BJ (cell line): ENCODE results near the gene MARK1. TPM values are rescaled to one million over a fixed set of nuclear protein-coding genes. Genes with fewer than 3 reads are reported as not detected.

ENCODE experiments used
- CTCF ChIA-PET: fragments of 350-600 bp; formaldehyde crosslinking; extraction: SDS; loops from one replicate; lab custom pipeline; 2021; ENCODE audit warnings: antibody characterized with exemption, inconsistent platforms; lab: Yijun Ruan, JAX
- POLR2A ChIA-PET: fragments of 300-600 bp; sonication (Branson Sonifier 250); formaldehyde crosslinking; extraction: SDS; loops from one replicate; lab custom pipeline; 2021; ENCODE audit warnings: antibody characterized with exemption; lab: Charles Lee
- DNase-seq: peaks from one replicate; pipeline ENCODE4 v3.0.0-alpha.2; 2011; ENCODE audit warnings: low read depth
- H3K27me3 ChIP-seq: 2 replicates; pipeline ENCODE4 v1.6.0; 2011; ENCODE audit warnings: low read length; ENCODE audit not compliant: control insufficient read depth, insufficient read depth
- H3K36me3 ChIP-seq: 2 replicates; pipeline ENCODE4 v1.5.1; 2011; ENCODE audit warnings: low read length; ENCODE audit not compliant: control insufficient read depth, insufficient read depth
- H3K4me3 ChIP-seq: 2 replicates; pipeline ENCODE4 v1.5.1; 2011; ENCODE audit warnings: low read depth, mild to moderate bottlenecking, control low read depth, low read length
- polyA plus RNA-seq: library from polyadenylated mRNA; depleted of rRNA; stranded (reverse); fragments of >200 nt; gene quantifications from 2 replicates; pipeline ENCODE4 v1.2.3, GENCODE V29; 2011
- TF ChIP-seq, protein P1 (sequence below): IDR thresholded peaks from 2 replicates; pipeline ENCODE4 v1.5.1; 2011; ENCODE audit warnings: low read depth, mild to moderate bottlenecking, control low read depth, inconsistent platforms, low read length, moderate library complexity; ENCODE audit not compliant: insufficient read depth

Gene MARK1
- polyA plus RNA-seq, 1 experiment = 0.97 TPM

GRCh38 chr1:220514256-220514655 is 13.7 kb upstream of the MARK1 start:
- ChIA-PET CTCF (interaction anchor here (1.5 kb wide), 1 partner anchor 13 kb away, joined by 3 read pairs; no protein-coding TSS in a partner anchor), POLR2A (no interaction called here)
- H3K27me3 ChIP-seq = no peaks in the 10 kb centered on the region
- TF ChIP-seq, protein P1, sequence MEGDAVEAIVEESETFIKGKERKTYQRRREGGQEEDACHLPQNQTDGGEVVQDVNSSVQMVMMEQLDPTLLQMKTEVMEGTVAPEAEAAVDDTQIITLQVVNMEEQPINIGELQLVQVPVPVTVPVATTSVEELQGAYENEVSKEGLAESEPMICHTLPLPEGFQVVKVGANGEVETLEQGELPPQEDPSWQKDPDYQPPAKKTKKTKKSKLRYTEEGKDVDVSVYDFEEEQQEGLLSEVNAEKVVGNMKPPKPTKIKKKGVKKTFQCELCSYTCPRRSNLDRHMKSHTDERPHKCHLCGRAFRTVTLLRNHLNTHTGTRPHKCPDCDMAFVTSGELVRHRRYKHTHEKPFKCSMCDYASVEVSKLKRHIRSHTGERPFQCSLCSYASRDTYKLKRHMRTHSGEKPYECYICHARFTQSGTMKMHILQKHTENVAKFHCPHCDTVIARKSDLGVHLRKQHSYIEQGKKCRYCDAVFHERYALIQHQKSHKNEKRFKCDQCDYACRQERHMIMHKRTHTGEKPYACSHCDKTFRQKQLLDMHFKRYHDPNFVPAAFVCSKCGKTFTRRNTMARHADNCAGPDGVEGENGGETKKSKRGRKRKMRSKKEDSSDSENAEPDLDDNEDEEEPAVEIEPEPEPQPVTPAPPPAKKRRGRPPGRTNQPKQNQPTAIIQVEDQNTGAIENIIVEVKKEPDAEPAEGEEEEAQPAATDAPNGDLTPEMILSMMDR = no peak
- no peak overlapping the region for H3K4me3 ChIP-seq
- H3K36me3 ChIP-seq = no peaks in the 10 kb centered on the region
- no peak for DNase-seq

- ChIA-PET CTCF (interaction anchor here (1.0 to 1.5 kb wide), 2 partner anchors 9 to 15 kb away, joined by 3 read pairs; no protein-coding TSS in a partner anchor), POLR2A (no interaction called here)
- no peaks in the 10 kb centered on the region for H3K36me3 ChIP-seq
- TF ChIP-seq, protein P1 = no peak
- no peak for DNase-seq
- H3K4me3 ChIP-seq = no peak overlapping the region
- H3K27me3 ChIP-seq = 0 out of 2 replicates have a peak, but pooled peaks cover 1% of the 10 kb centered on the region
Observed at GRCh38 chr1:220516014-220516721, 11.8 kb upstream of the MARK1 start.

DNA sequence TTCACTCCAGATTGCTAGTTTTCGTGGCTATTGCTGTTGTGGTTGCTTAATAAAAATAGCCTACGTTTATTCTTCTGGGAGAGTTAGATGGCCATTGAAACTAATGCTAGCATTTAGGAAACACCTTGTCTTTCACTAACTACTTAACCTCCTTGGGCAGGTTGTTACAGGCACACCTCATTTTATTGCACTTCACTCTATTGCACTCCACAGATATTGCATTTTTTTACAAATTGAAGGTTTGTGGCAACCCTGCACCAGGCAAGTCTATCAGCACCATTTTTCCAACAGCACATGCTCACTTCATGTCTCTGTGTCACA is 11.3 kb upstream of the MARK1 start:
- H3K27me3 ChIP-seq = 0 out of 2 replicates have a peak, but pooled peaks cover 1% of the 10 kb centered on the region
- TF ChIP-seq, protein P1 = no peak
- no peak overlapping the region for H3K4me3 ChIP-seq
- DNase-seq = no peak
- POLR2A ChIA-PET = no interaction called here
- CTCF ChIA-PET = no interaction called here
- H3K36me3 ChIP-seq = no peaks in the 10 kb centered on the region

DNA sequence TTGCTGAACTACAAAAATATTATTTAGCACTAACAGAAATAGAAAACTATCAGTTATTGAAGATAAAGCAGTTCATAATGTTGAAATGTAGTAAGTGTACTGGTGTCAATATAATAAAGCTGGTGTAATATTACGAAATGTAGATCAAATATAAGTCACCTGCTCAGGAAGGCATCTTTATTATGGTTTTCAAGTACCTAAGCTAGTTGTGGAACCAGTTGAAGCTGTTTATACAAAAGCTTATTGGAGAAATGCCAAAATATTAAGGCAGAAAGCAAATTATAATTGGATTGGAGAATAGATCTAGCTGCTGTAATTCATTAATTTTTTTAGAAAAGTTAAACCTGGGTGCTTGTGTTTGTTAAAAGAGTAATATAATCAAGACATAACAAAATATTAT is 6.2 kb upstream of the MARK1 start:
- ChIA-PET POLR2A (no interaction called here), CTCF (interaction anchor here (1.1 kb wide), 1 partner anchor 9 kb away, joined by 3 read pairs; no protein-coding TSS in a partner anchor)
- DNase-seq = no peak
- TF ChIP-seq, protein P1 = no peak
- H3K4me3 ChIP-seq = no peak overlapping the region
- H3K36me3 ChIP-seq = no peaks in the 10 kb centered on the region
- H3K27me3 ChIP-seq = 0 out of 2 replicates have a peak, but pooled peaks cover 1% of the 10 kb centered on the region

DNA sequence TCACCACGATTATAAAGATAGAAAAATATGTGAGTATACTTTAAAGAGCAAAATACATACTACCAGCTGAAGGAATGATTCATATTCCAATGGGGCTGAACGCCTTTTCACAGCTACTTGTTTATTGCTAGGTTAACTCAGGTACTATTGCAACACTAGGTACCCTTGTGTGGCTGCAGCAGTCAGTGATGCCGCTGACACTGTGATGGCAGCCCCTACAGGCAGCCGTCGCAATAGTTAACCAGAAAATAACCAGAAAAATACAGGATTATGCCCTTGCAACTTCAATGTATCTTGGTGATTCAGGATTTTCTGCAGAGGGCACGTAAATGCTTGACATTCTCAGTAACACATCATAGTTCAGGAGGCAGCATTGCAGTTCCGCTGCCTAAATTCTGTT is 1.6 kb upstream of the MARK1 start:
- no peak for DNase-seq
- peaks cover 4% of the 10 kb centered on the region for H3K27me3 ChIP-seq
- ChIA-PET CTCF (no interaction called here), POLR2A (no interaction called here)
- H3K36me3 ChIP-seq = no peaks in the 10 kb centered on the region
- TF ChIP-seq, protein P1 = no peak
- H3K4me3 ChIP-seq = no peak overlapping the region
